Endothelial cell of umbilical vein (primary cell): Measurements from ENCODE around the gene CTTN. TPM values are rescaled to one million over a fixed set of nuclear protein-coding genes. Genes with fewer than 3 reads are reported as not detected.

Source experiments
- BruUV-seq: library from RNA; stranded (reverse); fragments of 400-500 nt; replicated peaks from 2 replicates; lab custom pipeline; 2021; lab: Mats Ljungman, UMichigan
- CTCF ChIA-PET: fragments of 300-600, 350-600 bp; sonication (Branson Sonifier 250); formaldehyde crosslinking; loops from one replicate; lab custom pipeline; 2021; ENCODE audit warnings: antibody characterized with exemption, inconsistent platforms; lab: Charles Lee
- POLR2A ChIA-PET: fragments of 300-600, 350-600 bp; sonication (Branson Sonifier 250); formaldehyde crosslinking; loops from one replicate; lab custom pipeline; 2021; ENCODE audit warnings: antibody characterized with exemption, inconsistent platforms; lab: Charles Lee
- DNase-seq: peaks from one replicate; pipeline ENCODE4 v3.0.0-alpha.2; 2011; ENCODE audit warnings: low read depth, low spot score
- FAIRE-seq: peaks from 2 replicates; lab custom pipeline; 2011; peaks lifted over from hg19 to GRCh38; lab: Jason Lieb, UNC
- H2AFZ ChIP-seq: 2 replicates; pipeline ENCODE4 v1.6.0; 2012; ENCODE audit warnings: low read depth, low read length, control low read depth, inconsistent platforms
- H3K27ac ChIP-seq: 2 replicates; pipeline ENCODE4 v1.5.1; 2011; ENCODE audit warnings: low read depth, mild to moderate bottlenecking, control low read depth, low read length, moderate library complexity; ENCODE audit not compliant: insufficient read depth
- H3K27me3 ChIP-seq, 2 experiments: 2 replicates each; pipeline versions ENCODE4 v1.6.0 to v1.6.1; 2011; ENCODE audit warnings: low read length in 2 of 2, mixed read lengths in 1 of 2; ENCODE audit not compliant: control insufficient read depth in 2 of 2, insufficient read depth in 2 of 2
- H3K36me3 ChIP-seq, 2 experiments: 2 replicates in 1 of 2; 3 replicates in 1 of 2; pipeline ENCODE4 v1.5.1; 2011; ENCODE audit warnings: low read length in 2 of 2, mild to moderate bottlenecking in 1 of 2, moderate library complexity in 1 of 2; ENCODE audit not compliant: control insufficient read depth in 2 of 2, insufficient read depth in 2 of 2; ENCODE audit errors: extremely low read depth in 1 of 2
- H3K4me1 ChIP-seq: 3 replicates; pipeline ENCODE4 v1.5.1; 2011; ENCODE audit warnings: mild to moderate bottlenecking, low read length; ENCODE audit not compliant: control insufficient read depth, insufficient read depth; ENCODE audit errors: extremely low read depth
- H3K4me2 ChIP-seq: 2 replicates; pipeline ENCODE4 v1.6.1; 2011; ENCODE audit warnings: low read length, control low read depth, mixed read lengths; ENCODE audit not compliant: insufficient read depth
- H3K4me3 ChIP-seq, 3 experiments: fragments of 200-600 bp in 1 of 3; sonication (generic), shearing (Covaris generic) in 1 of 3; replicated peaks in 1 of 3; 2 replicates each; pipeline ENCODE4 v1.5.1; 2011 to 2016; ENCODE audit warnings: control low read depth in 3 of 3, low read length in 3 of 3, mild to moderate bottlenecking in 2 of 3, inconsistent platforms in 1 of 3, low read depth in 1 of 3, moderate library complexity in 1 of 3; ENCODE audit not compliant: insufficient read depth in 1 of 3
- H3K79me2 ChIP-seq: 2 replicates; pipeline ENCODE4 v1.6.0; 2012; ENCODE audit warnings: low read length, inconsistent platforms; ENCODE audit not compliant: control insufficient read depth, insufficient read depth
- H3K9ac ChIP-seq: replicated peaks from 2 replicates; pipeline ENCODE3; 2011; ENCODE audit warnings: low read length, control low read depth; ENCODE audit not compliant: insufficient read depth; ENCODE audit errors: extremely low read depth
- H3K9me1 ChIP-seq: replicated peaks from 3 replicates; pipeline ENCODE4 v1.6.0; 2011; ENCODE audit warnings: mild to moderate bottlenecking, low read length; ENCODE audit not compliant: control insufficient read depth, insufficient read depth; ENCODE audit errors: extremely low read depth
- H3K9me3 ChIP-seq: replicated peaks from 2 replicates; pipeline ENCODE4 v1.5.1; 2012; ENCODE audit warnings: low read length, inconsistent platforms; ENCODE audit not compliant: control insufficient read depth, insufficient read depth
- H4K20me1 ChIP-seq: replicated peaks from 2 replicates; pipeline ENCODE3; 2011; ENCODE audit warnings: mild to moderate bottlenecking, low read length; ENCODE audit not compliant: control insufficient read depth, insufficient read depth; ENCODE audit errors: extremely low read depth
- EZH2 ChIP-seq: IDR thresholded peaks from 2 replicates; pipeline ENCODE4 v1.6.1; 2012; ENCODE audit warnings: borderline replicate concordance, low read depth, mild to moderate bottlenecking, moderate library complexity, low read length, inconsistent platforms; ENCODE audit not compliant: severe bottlenecking
- GATA2 ChIP-seq: IDR thresholded peaks from 2 replicates; pipeline ENCODE4 v1.7.0; 2011; ENCODE audit warnings: low read depth, mild to moderate bottlenecking, moderate library complexity, mixed read lengths, low read length; ENCODE audit not compliant: insufficient read length, insufficient read depth
- JUN ChIP-seq: IDR thresholded peaks from 2 replicates; pipeline ENCODE4 v1.6.1; 2011; ENCODE audit warnings: borderline replicate concordance, low read depth; ENCODE audit not compliant: insufficient read length, insufficient read depth
- MYC ChIP-seq: IDR thresholded peaks from one replicate; pipeline ENCODE4 v1.6.1; 2011; ENCODE audit warnings: mild to moderate bottlenecking, low read depth, low read length
- POLR2A ChIP-seq: IDR thresholded peaks from 2 replicates; pipeline ENCODE4 v1.6.1; 2012; ENCODE audit warnings: low read depth, mild to moderate bottlenecking, control low read depth, low read length
- POLR2AphosphoS5 ChIP-seq: IDR thresholded peaks from 2 replicates; pipeline ENCODE4 v1.6.1; 2012; ENCODE audit warnings: low read depth, mild to moderate bottlenecking, control low read depth, low read length, moderate library complexity; ENCODE audit not compliant: insufficient read depth
- dilution Hi-C: fragments of 300-500 bp; cut with MboI; formaldehyde crosslinking; loops from one replicate; pipeline ENCODE4 v1.15.0; 2019; ENCODE audit warnings: low sequenced_read_pairs; ENCODE audit not compliant: extremely low pct_ligation_motif_present
- intact Hi-C: fragments of 100-400 bp; cut with micrococcal nuclease; formaldehyde crosslinking; loops from one replicate; pipeline ENCODE4 v1.10.0; 2022
- polyA plus RNA-seq, 4 experiments: library from polyadenylated mRNA; depleted of rRNA in 3 of 4; stranded (reverse) in 3 of 4; unstranded in 1 of 4; fragments of >200 nt; gene quantifications; 2 replicates each; pipeline versions ENCODE4 v1.2.1 to v1.2.3, GENCODE V29; 2011 to 2012; ENCODE audit warnings: missing spikeins in 1 of 4
- total RNA-seq: library from RNA; stranded (reverse); gene quantifications from 2 replicates; pipeline ENCODE4 v1.2.3, GENCODE V29; 2021
- TF ChIP-seq, protein P1 (sequence below), 2 donors: IDR thresholded peaks; 1 replicate in 1 of 2; 2 replicates in 1 of 2; pipeline ENCODE4 v1.5.1; 2011; ENCODE audit warnings: low read length in 2 of 2, mild to moderate bottlenecking in 2 of 2, moderate library complexity in 2 of 2, control low read depth in 1 of 2, inconsistent platforms in 1 of 2, low read depth in 1 of 2; ENCODE audit not compliant: insufficient read depth in 1 of 2; ENCODE audit errors: extremely low read depth in 1 of 2
- TF ChIP-seq, protein P2 (sequence below): IDR thresholded peaks from 2 replicates; pipeline ENCODE4 v1.6.1; 2011; ENCODE audit not compliant: insufficient read depth, insufficient read length

CTTN gene
- total and polyA plus RNA-seq, 2 donors (not counting 3 experiments of a cell fraction or from before 2014, with no cell fraction given) = 161 to 330 TPM

DNA sequence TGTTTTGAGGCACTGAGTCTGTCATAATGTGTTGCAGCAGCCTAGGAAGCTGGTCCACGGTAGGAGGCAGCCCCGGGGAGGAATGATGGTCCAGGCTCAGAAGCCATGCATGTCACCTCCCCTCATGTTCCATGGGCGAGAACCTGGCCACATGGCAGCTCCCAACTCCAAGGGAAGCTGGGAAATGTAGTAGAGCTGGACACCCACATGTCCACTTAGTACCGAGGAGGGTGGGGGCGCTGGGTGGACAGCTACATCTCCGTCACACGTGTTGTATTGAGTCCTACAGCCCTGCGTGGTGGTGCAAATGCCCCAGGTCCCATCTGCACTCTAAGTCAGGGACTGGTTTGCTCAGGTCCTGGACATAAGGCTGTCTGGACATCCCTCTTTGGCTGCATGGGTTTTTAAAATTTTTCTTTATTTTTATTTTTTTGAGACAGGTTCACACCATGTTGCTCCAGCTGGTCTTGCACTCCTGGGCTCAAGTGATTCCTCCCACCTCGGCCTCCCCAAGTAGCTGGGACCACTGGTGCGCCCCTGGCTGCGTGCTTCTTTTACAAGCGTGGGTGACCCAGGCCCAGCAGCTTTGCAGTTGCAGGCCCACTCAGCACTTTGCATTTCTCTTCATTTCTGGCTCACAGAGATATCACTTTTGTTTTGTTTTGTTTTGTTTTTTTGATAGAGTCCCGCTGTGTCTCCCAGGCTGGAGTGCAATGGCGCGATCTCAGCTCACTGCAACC lies 3.9 kb upstream of the CTTN start:
- no peak overlapping the region for H3K27ac ChIP-seq
- no TSS peak for BruUV-seq
- ChIA-PET CTCF (no interaction called here), POLR2A (interaction anchor here (0.6 kb wide), 1 partner anchor 25 kb away, joined by 3 read pairs; no protein-coding TSS in a partner anchor)
- dilution Hi-C loops (no loop called here), intact Hi-C loops (no loop called here)
- no peaks in the 10 kb centered on the region for H3K9me1 ChIP-seq
- no peak overlapping the region for H3K4me3 ChIP-seq
- FAIRE-seq (no peak), DNase-seq (no peak)
- no peaks in the 10 kb centered on the region for H4K20me1 ChIP-seq
- H3K4me2 ChIP-seq = no peak overlapping the region
- H3K79me2 ChIP-seq = peaks cover 24% of the 10 kb centered on the region
- H3K27me3 ChIP-seq = no peaks in the 10 kb centered on the region
- no peaks in the 10 kb centered on the region for H3K36me3 ChIP-seq
- TF ChIP-seq, protein P1, sequence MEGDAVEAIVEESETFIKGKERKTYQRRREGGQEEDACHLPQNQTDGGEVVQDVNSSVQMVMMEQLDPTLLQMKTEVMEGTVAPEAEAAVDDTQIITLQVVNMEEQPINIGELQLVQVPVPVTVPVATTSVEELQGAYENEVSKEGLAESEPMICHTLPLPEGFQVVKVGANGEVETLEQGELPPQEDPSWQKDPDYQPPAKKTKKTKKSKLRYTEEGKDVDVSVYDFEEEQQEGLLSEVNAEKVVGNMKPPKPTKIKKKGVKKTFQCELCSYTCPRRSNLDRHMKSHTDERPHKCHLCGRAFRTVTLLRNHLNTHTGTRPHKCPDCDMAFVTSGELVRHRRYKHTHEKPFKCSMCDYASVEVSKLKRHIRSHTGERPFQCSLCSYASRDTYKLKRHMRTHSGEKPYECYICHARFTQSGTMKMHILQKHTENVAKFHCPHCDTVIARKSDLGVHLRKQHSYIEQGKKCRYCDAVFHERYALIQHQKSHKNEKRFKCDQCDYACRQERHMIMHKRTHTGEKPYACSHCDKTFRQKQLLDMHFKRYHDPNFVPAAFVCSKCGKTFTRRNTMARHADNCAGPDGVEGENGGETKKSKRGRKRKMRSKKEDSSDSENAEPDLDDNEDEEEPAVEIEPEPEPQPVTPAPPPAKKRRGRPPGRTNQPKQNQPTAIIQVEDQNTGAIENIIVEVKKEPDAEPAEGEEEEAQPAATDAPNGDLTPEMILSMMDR (IDR thresholded peaks at IDR 0.05; ENCODE audit: extremely low read depth in 1 of 2, insufficient read depth in 1 of 2, low read depth in 1 of 2, low read length in 2 of 2) = no peak
- TF ChIP-seq, protein P2, sequence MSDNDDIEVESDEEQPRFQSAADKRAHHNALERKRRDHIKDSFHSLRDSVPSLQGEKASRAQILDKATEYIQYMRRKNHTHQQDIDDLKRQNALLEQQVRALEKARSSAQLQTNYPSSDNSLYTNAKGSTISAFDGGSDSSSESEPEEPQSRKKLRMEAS = no peak
- TF ChIP-seq EZH2 (no peak), POLR2AphosphoS5 (no peak), JUN (no peak), GATA2 (no peak), POLR2A (no peak), MYC (no peak)
- no peaks in the 10 kb centered on the region for H3K9me3 ChIP-seq
- peaks cover 9% of the 10 kb centered on the region for H3K4me1 ChIP-seq
- no peak overlapping the region for H2AFZ ChIP-seq
- H3K9ac ChIP-seq = no peak overlapping the region
